Cardiac muscle cell (in vitro differentiated cells and primary cell): ENCODE measurements around the gene OPRL1. TPM values are rescaled to one million over a fixed set of nuclear protein-coding genes. Genes with fewer than 3 reads are reported as not detected.
"Not testable (repeated sequence)": the region's sequence is repeated elsewhere in the genome, so short reads cannot be mapped to it uniquely, and the experiment has no call there.

ENCODE experiments used
- DNase-seq, 2 donors: peaks; one replicate each; pipeline versions ENCODE4 v3.0.0 to v3.0.0-alpha.2; 2010 to 2017; ENCODE audit warnings: low read depth in 1 of 2, low spot score in 1 of 2
- H3K27ac ChIP-seq: fragments of 200-600 bp; sonication (generic); 2 replicates; pipeline ENCODE4 v1.5.1; 2016
- H3K27me3 ChIP-seq: fragments of 200-600 bp; sonication (generic); 2 replicates; pipeline ENCODE4 v1.6.0; 2016; ENCODE audit warnings: control low read depth
- H3K36me3 ChIP-seq: fragments of 200-600 bp; sonication (generic); 2 replicates; pipeline ENCODE4 v1.5.1; 2016; ENCODE audit warnings: control low read depth
- H3K4me1 ChIP-seq: fragments of 200-600 bp; sonication (generic); 2 replicates; pipeline ENCODE4 v1.8.1; 2017; ENCODE audit warnings: low read depth, mild to moderate bottlenecking, mixed run types
- H3K4me3 ChIP-seq: fragments of 200-600 bp; sonication (generic); 2 replicates; pipeline ENCODE4 v1.5.1; 2016; ENCODE audit warnings: mild to moderate bottlenecking
- H3K9me3 ChIP-seq: fragments of 200-600 bp; sonication (generic); 2 replicates; pipeline ENCODE4 v1.5.1; 2017; ENCODE audit warnings: low read depth, mild to moderate bottlenecking, control low read depth
- CTCF ChIP-seq: IDR thresholded peaks from 2 replicates; pipeline ENCODE4 v1.5.1; 2012; ENCODE audit warnings: low read depth, mild to moderate bottlenecking, low read length
- polyA plus RNA-seq: library from polyadenylated mRNA; unstranded; fragments of >200 nt; fragmentation: Nextera tagmentation; extraction: Ambion mirVana; gene quantifications from 2 replicates; pipeline ENCODE4 v1.2.1, GENCODE V29; 2016
- total RNA-seq: library from RNA; depleted of rRNA; stranded (reverse); fragments of >200 nt; gene quantifications from 2 replicates; pipeline ENCODE4 v1.2.3, GENCODE V29; 2016

The OPRL1 gene
- total and polyA plus RNA-seq, 2 experiments from 2014 or later, result 2.1 to 9.6 TPM

GRCh38 chr20:64086801-64087200 is 6.9 kb downstream of the OPRL1 start:
- TF ChIP-seq CTCF, result no peak
- Histone ChIP-seq H3K36me3 (no peaks in the 10 kb centered on the region), H3K27me3 (peaks cover 55% of the 10 kb centered on the region)

DNA sequence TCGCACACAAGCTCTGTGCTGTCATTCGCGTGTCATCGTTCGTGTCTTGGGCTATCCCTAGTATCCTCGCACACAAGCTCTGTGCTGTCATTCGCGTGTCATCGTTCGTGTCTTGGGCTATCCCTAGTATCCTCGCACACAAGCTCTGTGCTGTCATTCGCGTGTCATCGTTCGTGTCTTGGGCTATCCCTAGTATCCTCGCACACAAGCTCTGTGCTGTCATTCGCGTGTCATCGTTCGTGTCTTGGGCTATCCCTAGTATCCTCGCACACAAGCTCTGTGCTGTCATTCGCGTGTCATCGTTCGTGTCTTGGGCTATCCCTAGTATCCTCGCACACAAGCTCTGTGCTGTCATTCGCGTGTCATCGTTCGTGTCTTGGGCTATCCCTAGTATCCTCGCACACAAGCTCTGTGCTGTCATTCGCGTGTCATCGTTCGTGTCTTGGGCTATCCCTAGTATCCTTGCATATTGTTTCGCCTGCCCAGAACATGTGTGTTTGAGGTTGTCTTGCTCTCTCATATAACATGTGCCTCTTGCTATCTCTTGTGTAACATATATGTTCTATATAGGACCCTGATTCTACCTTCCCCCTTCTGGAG is 7.4 kb downstream of the OPRL1 start:
- not testable (repeated sequence) for H3K27ac ChIP-seq, H3K9me3 ChIP-seq, DNase-seq, H3K4me1 ChIP-seq, H3K4me3 ChIP-seq, H3K36me3 ChIP-seq
- peaks cover 55% of the 10 kb centered on the region for H3K27me3 ChIP-seq

More at GRCh38 chr20:64086801-64087200, 6.9 kb downstream of the OPRL1 start:
- Histone ChIP-seq H3K27ac (no peak overlapping the region), H3K4me3 (no peak overlapping the region), H3K4me1 (peaks cover 7% of the 10 kb centered on the region), H3K9me3 (no peaks in the 10 kb centered on the region)
- no peak for DNase-seq

- not testable (repeated sequence) for H3K9me3 ChIP-seq, H3K36me3 ChIP-seq, H3K27ac ChIP-seq, DNase-seq, H3K4me1 ChIP-seq, H3K4me3 ChIP-seq
- H3K27me3 ChIP-seq, result peaks cover 55% of the 10 kb centered on the region
Measured at GRCh38 chr20:64088586-64088985, 8.7 kb downstream of the OPRL1 start.

DNA sequence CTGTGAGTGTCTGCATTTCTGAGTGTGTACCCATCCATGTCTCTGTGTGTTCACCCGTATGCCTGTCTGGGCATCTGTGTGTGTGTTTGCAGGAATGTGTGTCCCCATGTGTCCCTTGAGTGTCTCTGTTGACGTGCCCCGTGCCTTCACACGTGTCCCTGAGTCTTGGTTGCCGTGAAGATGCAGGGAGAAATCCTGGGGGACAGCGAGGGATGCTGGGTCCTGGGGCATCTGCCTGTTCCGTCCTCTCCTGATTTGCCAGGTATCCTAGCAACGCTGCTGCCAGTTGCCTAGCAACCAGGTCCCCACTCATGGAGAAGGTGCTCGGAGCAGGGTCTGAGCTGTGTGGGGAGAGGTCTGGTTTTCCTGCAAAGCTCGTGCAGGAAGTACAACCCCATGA is 10.3 kb downstream of the OPRL1 start:
- Histone ChIP-seq H3K4me3 (no peak overlapping the region), H3K36me3 (no peaks in the 10 kb centered on the region), H3K4me1 (peaks cover 4% of the 10 kb centered on the region), H3K27ac (no peak overlapping the region), H3K27me3 (peaks cover 39% of the 10 kb centered on the region), H3K9me3 (no peaks in the 10 kb centered on the region)
- no peak for DNase-seq
- no peak for TF ChIP-seq CTCF

DNA sequence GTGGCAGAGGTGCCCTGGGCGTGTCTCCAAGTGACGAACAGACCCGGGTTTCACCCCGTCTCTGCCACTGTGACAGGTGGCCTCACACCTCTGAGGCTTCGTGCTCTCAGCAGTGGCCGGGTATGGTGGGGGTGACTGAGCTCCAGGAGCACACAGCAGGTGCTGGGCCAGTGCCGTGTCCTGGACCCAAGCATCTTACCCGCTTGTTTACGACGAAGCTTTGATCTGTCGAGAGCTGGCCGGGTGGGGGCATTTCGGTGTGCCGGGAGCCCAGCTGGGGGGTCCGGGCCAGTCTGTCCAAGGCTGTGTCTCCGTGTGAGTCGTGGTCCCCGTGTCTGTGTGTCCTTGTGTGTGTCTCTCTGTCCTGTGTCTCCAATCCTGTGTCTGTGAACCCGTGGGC is 11.5 kb downstream of the OPRL1 start:
- TF ChIP-seq CTCF, result no peak
- Histone ChIP-seq H3K4me3 (no peak overlapping the region), H3K9me3 (no peaks in the 10 kb centered on the region), H3K4me1 (peaks cover 4% of the 10 kb centered on the region), H3K36me3 (no peaks in the 10 kb centered on the region), H3K27me3 (peaks cover 28% of the 10 kb centered on the region), H3K27ac (no peak overlapping the region)
- DNase-seq, result no peak

- no peak for DNase-seq
- H3K27me3 ChIP-seq, result peaks cover 23% of the 10 kb centered on the region
- no peak overlapping the region for H3K27ac ChIP-seq
- H3K9me3 ChIP-seq, result no peaks in the 10 kb centered on the region
- no peaks in the 10 kb centered on the region for H3K36me3 ChIP-seq
- TF ChIP-seq CTCF, result no peak
- no peak overlapping the region for H3K4me3 ChIP-seq
- peaks cover 4% of the 10 kb centered on the region for H3K4me1 ChIP-seq
Measured at GRCh38 chr20:64091770-64092169, 11.9 kb downstream of the OPRL1 start.
